GM12801 (cell line): ENCODE data around the gene RNF17.

ENCODE experiments used
- CTCF ChIP-seq: IDR thresholded peaks from one replicate; pipeline ENCODE4 v1.5.1; 2011; ENCODE audit warnings: control low read depth; ENCODE audit not compliant: insufficient read length; ENCODE audit errors: extremely low read depth

Gene RNF17

GRCh38 chr13:24851546-24851945, 87.6 kb downstream of the RNF17 start:
- TF ChIP-seq CTCF, result no peak

GRCh38 chr13:24854311-24854710, 90.3 kb downstream of the RNF17 start:
- TF ChIP-seq CTCF, result no peak

DNA sequence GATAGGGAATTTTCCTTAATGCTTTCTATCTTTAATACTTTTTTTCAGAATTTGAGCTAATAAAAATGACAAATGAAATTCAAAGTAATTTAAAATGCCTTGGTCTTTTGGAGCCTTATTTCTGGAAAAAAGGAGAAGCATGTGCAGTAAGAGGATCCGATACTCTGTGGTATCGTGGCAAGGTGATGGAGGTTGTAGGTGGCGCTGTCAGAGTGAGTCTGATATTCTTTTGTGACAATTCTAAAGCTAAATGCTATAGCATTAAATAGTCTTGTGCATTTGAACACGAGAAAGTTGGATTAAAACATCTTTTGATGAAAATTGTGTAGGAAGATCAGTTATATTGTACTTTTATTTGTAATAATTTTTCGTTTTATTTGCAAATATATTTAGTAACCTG, 95.0 kb downstream of the RNF17 start:
- no peak for TF ChIP-seq CTCF

GRCh38 chr13:24860770-24861169, 96.8 kb downstream of the RNF17 start:
- TF ChIP-seq CTCF, result no peak

- TF ChIP-seq CTCF, result no peak
Observed at GRCh38 chr13:24861617-24862362, 97.8 kb downstream of the RNF17 start.

- TF ChIP-seq CTCF, result no peak
Observed at GRCh38 chr13:24863748-24864540, 100.0 kb downstream of the RNF17 start.

GRCh38 chr13:24864579-24864978, 100.6 kb downstream of the RNF17 start:
- TF ChIP-seq CTCF, result no peak
